Fibroblast of peridontal ligament (primary cell): ENCODE results near the gene RPL7A.
A peak's percentile ranks its signal among the peaks of the same experiment; 100 is the strongest.
"Not testable (repeated sequence)": the region's sequence is repeated elsewhere in the genome, so short reads cannot be mapped to it uniquely, and the experiment has no call there.

Experiments used
- DNase-seq: peaks from one replicate; pipeline ENCODE4 v3.0.0-alpha.2; 2010; ENCODE audit errors: extremely low read depth

The RPL7A gene

DNA sequence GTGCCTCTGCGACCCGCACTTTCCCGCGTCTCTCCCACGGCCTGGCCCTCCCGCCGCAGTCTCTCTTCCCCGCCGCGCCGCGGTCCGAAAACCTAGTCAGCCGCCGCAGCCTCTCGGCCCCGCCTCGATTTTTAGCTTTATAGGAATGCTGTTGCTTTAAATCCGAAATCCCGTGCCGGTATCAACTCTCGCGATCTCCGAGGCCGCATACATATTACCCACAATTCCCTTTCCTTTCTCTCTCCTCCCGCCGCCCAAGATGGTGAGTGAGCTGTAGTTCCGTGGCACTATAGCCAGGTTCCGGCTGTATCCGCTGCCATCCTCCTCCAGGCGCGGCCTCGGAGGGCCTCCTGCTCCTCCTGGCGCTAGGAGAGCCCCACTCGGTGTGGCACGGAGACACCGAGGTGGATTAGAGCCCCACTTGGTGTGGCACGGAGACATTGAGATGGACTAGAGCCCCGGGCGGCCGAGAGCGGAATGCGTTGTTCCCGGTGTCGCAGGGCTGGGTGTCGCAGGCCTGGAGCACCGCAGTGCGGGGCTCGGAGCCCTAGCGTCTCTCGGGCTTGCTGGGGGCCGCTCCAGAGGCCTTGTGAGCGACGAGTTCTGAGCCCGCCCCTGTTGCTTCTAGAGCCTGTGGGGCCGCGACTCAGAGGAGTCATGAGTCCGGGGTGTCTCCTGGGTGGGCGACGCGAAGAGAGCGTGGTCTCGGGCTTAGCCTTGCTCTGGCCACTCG lies at the start of gene RPL7A, which contains the start of gene MED22:
Gene RPL7A (plus strand): TSS at position 234 of the 733 bp plus-strand sequence. CDS start 26 bp downstream, at position 260.
Gene MED22 (minus strand): TSS at position 147 of the 733 bp plus-strand sequence. CDS start 1,469 bp downstream, outside the sequence.
- peak; percentile 98 for DNase-seq

- not testable (repeated sequence) for DNase-seq
These were observed 48.0 kb upstream of the RPL7A start for GRCh38 chr9:133299996-133300395.

DNA sequence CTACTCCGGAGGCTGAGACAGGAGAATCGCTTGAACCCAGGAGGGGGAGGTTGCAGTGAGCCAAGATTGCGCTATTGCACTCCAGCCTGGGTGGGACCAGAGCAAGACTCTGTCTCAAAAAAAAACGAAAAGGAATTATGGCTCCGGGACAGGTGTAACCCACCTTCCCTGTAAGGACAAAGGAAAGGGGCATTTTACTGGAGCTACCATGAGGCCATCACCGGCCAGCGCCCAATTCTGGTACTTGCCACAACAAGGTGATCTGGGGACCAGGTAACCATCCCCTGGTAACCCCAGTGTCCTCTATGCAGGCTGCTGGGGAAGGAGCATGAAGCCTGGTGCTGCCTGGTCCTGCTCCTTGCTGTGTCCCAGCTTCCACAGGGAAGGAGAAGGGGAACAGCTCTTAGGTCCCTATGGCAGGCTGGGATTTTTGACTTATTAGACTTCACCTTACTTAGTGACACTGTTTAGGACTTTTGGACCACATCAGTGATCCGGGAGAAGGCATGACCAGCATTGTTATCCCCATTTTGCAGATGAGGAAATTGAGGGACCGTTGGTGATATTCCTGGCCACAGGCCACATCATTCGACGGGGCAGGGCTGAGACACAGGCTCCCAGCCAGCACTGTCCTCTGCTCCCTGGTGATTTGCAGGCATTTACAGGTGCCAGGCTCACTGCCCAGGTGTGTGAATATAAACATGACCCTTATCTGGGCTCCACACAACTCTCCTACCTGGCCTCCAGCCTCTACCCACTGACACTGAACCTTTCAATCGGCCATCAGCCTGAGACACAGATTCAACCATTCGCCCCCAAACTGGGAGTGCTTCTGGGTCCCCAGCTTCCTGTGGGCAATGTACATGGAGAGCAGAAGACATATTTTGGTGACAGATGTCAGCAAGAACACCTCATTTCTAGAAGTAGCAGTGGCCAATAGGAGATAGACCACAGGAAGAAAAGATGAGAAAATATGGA lies 46.5 kb upstream of the RPL7A start:
- DNase-seq, result no peak

DNA sequence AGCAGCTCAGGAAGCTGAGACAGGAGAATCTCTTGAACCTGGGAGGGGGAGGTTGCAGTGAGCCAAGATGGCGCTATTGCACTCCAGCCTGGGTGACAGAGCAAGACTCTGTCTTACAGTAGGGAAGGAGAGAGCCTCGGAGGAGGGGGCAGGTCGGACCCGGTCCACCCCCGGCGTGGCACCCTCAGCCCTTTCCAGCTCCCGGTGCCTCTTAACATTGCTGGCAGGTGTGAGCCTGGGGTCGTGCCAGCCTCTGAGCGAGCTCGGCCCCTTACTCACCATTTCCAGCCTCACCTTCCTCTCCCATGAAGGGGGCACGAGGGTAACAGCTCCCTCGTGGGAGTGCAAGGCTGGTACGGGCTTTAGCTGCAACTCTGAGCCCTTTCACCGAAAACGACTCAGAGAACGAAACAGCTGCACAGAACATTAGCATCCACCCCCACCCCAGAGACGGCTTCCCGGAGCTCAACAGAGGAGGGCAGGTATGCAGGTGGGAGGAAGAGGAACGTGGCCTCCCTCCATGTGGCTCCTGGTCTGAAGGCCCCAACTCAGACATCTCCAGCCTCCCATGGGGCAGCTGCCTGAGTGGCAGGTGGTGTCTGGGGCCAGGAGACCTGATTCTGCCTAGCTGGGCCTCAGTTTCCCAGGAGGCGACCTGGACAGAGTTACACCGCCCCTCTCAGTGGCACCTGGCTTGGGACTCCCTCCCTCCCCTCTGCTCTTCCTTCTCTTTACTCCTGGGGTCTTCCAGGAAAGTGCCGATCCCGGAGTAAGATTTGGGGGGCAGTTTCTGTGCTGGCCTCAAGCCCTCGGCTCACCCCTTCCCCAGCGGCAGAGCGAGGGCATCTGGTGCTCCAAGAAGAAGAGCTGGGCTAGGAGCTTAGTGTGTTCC lies 44.5 kb upstream of the RPL7A start:
- DNase-seq, result no peak

DNA sequence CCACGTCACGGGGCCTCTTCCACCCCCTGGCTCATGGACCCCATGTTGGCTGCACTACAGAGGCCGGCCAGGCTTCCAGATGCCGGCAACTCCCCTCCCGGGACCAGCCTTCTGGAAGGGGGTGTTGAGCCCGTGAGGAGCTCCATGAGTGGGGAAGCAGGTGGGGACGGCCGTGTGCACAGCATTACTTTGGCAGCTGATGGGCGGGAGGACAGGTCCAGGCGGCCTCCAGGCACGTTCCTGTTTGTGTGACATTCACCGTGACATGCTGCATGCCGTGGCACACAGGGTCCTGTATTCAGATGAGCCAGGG lies 43.9 kb upstream of the RPL7A start:
- DNase-seq, result no peak

- DNase-seq, result no peak
These were observed 43.3 kb upstream of the RPL7A start for GRCh38 chr9:133304477-133305377.

GRCh38 chr9:133305731-133306130 lies 42.3 kb upstream of the RPL7A start:
- DNase-seq, result no peak

DNA sequence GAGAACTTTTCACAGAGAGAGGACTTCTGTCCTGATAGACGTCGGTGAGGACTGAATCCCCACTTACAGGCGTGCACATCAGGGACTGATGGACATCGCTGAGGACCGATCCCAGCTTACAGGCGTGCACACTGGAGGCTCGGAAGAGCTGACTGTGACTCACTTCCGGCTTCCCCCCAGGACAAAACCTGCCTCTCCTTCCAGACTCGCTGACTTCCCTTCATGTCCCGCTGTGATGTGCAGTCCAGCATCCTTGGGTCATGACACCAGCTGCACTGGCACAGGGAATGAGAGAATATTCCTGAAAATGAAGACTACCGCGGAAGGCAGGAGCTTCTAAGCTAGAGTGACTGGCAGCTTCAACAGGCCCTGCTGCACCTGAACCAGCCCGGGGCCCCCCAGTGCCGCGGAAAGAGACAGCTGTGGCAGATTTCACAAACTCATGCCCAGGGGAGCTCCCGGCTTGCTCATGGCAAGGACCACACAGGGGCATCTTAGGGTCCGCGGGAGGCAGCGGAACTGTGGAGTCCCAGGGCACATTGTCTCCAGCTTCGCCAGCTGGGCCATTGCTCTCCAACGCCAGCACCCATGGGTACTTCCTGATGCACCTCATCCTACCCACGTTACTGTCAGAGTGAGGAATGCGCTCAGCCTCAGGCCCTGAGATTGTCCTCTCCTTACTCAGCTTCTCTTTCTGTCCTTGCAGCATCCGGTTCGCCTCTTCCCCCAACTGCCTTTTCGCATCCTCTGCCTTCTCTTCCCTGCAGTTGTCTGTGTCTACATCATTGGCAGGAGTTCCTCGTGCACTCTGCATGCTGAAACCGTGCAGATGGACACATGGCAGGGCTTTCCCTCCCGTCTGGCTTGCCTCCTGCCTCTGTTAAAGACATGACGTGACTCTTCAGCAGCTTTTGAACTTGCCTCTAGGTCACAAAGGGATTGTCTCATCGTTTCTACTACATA lies 41.5 kb upstream of the RPL7A start:
- DNase-seq, result no peak

DNA sequence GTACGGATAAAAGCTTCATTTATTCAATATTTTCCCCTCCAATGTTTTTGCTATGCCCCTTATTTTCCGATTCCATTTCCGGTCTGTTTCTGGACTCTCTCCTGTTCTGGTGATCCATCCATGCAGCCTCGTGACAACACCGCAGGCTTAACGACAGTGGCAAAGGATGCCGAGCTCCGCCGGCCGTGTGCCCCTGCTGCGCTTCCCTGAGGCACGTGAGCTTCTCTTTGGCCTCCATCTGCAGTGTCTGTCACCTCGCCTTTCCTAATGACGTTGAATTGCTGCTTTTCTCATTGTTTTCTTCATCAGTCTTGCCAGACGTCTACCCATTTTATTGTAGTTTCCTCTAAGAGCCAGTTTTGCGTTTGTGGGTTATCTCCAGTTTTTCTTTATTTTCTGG lies 40.7 kb upstream of the RPL7A start:
- DNase-seq, result no peak

DNA sequence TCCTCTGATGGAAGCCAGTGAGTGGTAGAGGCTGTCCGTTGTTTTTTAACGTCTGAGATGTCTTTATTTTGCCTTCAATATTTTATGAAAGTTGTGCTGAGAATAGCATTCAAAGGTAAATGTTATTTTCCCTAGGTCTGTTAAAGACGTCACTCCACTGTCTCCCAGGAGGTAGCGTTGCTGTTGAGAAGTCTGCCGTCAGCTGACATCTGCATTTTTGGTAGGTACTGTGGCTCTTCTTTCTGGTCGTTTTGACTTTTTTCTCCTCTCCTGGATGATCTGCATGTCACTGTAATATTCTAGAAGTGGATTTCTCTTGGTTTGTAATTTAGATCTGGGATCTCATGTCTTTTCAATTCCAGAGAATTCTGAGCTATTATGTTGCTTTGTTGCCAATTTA lies 38.4 kb upstream of the RPL7A start:
- DNase-seq, result no peak

DNA sequence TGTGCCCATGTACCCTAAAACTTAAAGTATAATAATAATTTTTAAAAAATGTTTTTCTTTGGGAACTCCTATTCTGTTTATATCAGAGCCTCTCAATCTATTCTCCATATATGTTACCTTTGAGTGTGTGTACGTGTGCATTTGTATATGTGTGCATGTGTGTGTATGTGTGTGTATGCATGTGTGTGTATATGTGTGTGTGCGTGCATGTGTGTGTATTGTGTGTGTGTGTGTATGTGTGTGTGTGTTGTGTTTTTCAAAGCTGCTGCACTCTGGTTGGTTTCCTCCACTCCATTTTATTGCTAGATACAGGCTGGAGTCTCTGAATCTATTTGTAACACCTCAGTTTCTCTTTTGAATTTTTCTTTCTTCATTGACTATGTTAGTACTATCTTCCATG lies 32.0 kb upstream of the RPL7A start:
- DNase-seq, result no peak

DNA sequence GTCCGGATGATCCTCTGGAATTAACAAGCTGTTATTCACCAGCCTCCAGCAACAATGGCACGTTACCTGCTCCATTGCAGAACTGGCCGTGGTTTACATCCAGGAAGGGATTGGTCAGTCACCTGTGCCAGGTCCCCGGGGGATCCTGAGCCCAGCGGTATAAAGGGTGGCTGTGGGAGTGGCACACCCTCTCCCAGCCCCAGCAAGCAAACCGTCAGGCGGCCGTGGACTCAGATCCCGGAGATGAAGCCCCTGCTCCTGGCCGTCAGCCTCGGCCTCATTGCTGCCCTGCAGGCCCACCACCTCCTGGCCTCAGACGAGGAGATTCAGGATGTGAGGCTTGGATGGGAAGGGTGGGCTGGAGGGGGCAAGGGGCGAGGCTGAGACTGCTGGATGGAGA lies 30.5 kb upstream of the RPL7A start:
- DNase-seq, result not testable (repeated sequence)

- no peak for DNase-seq
These were observed 27.6 kb upstream of the RPL7A start for GRCh38 chr9:133320421-133320881.

DNA sequence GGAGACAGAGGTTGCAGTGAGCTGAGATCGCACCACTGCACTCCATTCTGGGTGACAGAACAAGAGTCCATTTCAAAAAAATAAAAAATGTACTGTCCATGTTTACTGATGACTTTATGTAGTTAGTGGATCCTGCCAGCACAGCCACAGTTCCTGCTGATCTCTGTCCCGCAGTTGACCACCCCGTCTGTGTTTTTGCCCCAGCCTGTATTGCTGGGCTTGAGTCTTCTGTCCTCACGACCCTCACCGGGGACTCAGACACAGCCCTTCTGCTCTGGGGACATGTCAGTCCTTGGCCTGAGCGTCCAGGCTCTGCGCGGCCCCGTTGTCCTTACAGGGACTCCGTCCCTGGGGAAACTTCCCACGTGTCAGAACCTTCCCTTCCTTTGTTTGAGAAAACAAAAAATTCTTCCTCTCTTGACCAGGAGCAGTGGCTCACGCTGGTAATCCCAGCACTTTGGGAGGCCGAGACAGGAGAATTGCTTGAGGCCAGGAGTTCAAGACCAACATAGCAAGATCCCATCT lies 26.5 kb upstream of the RPL7A start:
- DNase-seq, result no peak

DNA sequence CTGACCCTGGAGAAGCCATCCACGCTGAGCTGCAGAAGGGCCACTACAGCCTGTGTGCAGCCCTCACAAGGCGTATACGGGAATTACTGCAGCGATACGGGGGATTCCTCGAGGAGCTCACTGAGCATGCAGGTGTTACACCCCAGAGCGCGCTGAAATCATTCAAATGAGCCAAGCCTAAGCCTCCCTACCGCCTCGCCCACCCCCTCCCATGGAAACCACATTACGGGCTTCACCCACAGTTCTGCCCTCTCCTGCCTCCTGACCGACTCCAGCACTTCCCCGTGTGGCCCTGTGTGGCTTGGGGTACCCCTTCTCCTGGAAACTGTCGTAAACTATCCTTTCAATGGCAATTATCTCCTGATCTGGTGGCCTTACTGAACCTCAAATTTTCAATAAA lies 25.3 kb upstream of the RPL7A start:
- DNase-seq, result no peak

GRCh38 chr9:133323211-133323610 lies 24.8 kb upstream of the RPL7A start:
- DNase-seq, result no peak

DNA sequence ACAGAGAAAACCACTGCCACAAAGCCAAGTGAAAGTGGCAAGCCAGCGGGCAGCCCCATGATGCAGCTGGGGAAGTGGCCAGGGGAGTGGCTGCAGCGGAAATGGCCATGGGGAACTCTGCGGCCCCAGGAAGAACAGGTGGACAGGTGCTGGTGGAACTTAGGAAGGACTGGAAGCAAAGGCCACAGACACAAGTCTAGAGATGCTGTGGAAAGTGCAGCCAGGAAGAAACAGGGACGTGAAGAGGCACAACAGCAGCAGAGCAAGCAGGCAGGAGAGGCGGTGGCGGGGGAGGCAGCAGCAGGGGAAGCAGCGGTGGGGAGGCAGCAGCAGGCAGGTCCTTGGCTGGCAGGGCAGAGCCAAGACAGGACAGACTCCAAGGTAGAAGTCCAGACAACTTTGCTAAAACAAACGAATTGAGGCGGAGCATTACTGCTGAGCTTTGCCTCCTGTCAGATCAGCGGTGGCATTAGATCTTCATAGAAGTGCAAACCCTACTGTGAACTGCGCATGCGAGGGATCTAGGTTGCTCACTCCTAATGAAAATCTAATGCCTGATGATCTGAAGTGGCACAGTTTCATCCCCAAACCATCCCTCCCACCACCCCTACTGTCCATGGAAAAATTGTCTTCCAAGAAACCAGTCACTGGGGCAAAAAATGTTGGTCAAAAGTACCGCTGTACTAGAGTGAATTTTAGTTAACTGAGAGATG lies 23.9 kb upstream of the RPL7A start:
- no peak for DNase-seq

GRCh38 chr9:133327021-133327420 lies 21.0 kb upstream of the RPL7A start:
- DNase-seq, result not testable (repeated sequence)
